Measurements from ENCODE around the gene VSTM4. TPM values are rescaled to one million over a fixed set of nuclear protein-coding genes. Genes with fewer than 3 reads are reported as not detected.

Gene VSTM4
- total RNA-seq, 1 donor from 2014 or later: 25.2 TPM

- DNase-seq (ENCODE audit: low read depth): no peak
Observed at GRCh38 chr10:48973065-48973464, 142.3 kb downstream of the VSTM4 start.

GRCh38 chr10:48970654-48971053 is 144.7 kb downstream of the VSTM4 start:
- DNase-seq (ENCODE audit: low read depth): no peak

GRCh38 chr10:48970046-48970445 is 145.3 kb downstream of the VSTM4 start:
- DNase-seq (ENCODE audit: low read depth): no peak

- no peak for DNase-seq (ENCODE audit: low read depth)
Observed at GRCh38 chr10:48968036-48968435, 147.3 kb downstream of the VSTM4 start.

GRCh38 chr10:48965460-48965859 is 149.9 kb downstream of the VSTM4 start:
- DNase-seq (ENCODE audit: low read depth): no peak

Small RNA genes lying within 50 kb of the gene (microRNA-seq; reads per million reads assigned to microRNA genes)
- not detected for gene MIR4294

Other genes starting within 250 kb of the VSTM4 start
- gene LRRC18, start 175.7 kb downstream of the VSTM4 start, total RNA-seq: not detected in 2 replicates
- gene FAM170B, start 18.5 kb upstream of the VSTM4 start, total RNA-seq: not detected in 2 replicates
- 0.32 TPM in 1 of 2 replicates, not detected in the other for gene TMEM273, start 72.9 kb upstream of the VSTM4 start, total RNA-seq
- gene C10orf71, start 183.6 kb upstream of the VSTM4 start, total RNA-seq: 0.68 and 1.8 TPM in 2 replicates